Calu3 (cell line): Measurements from ENCODE around the gene RHCE. TPM values are rescaled to one million over a fixed set of nuclear protein-coding genes. Genes with fewer than 3 reads are reported as not detected.
A peak's percentile ranks its signal among the peaks of the same experiment; 100 is the strongest.
"Not testable (repeated sequence)": the region's sequence is repeated elsewhere in the genome, so short reads cannot be mapped to it uniquely, and the experiment has no call there.

Source experiments
- BruUV-seq: library from RNA; stranded (reverse); fragments of 400-500 nt; replicated peaks from 2 replicates; lab custom pipeline; 2021; lab: Mats Ljungman, UMichigan
- CTCF ChIA-PET: fragments of 300-600 bp; sonication (Branson Sonifier 250); formaldehyde crosslinking; loops from one replicate; lab custom pipeline; 2022; ENCODE audit warnings: antibody characterized with exemption; lab: Charles Lee
- DNase-seq: peaks from one replicate; pipeline ENCODE4 v3.0.0; 2022
- H3K27ac Mint-ChIP-seq: one replicate; pipeline ENCODE4 v1.8.0; 2022; ENCODE audit warnings: mixed read lengths; ENCODE audit not compliant: unreplicated experiment
- H3K27me3 Mint-ChIP-seq: one replicate; pipeline ENCODE4 v1.8.0; 2022; ENCODE audit warnings: mixed read lengths; ENCODE audit not compliant: unreplicated experiment
- H3K36me3 Mint-ChIP-seq: one replicate; pipeline ENCODE4 v1.8.0; 2022; ENCODE audit warnings: mild to moderate bottlenecking, moderate library complexity, mixed read lengths; ENCODE audit not compliant: insufficient read depth, unreplicated experiment
- H3K4me1 Mint-ChIP-seq: one replicate; pipeline ENCODE4 v1.8.0; 2022; ENCODE audit warnings: mild to moderate bottlenecking, low read depth, mixed read lengths; ENCODE audit not compliant: unreplicated experiment
- H3K4me3 Mint-ChIP-seq: one replicate; pipeline ENCODE4 v1.8.0; 2022; ENCODE audit warnings: mild to moderate bottlenecking, low read depth, moderate library complexity, mixed read lengths; ENCODE audit not compliant: unreplicated experiment
- H3K9me3 Mint-ChIP-seq: one replicate; pipeline ENCODE4 v1.8.0; 2022; ENCODE audit warnings: low read depth, mixed read lengths; ENCODE audit not compliant: unreplicated experiment
- CTCF ChIP-seq: fragments of 200-600 bp; IDR thresholded peaks from one replicate; pipeline ENCODE4 v1.8.0; 2022; ENCODE audit warnings: antibody characterized with exemption; ENCODE audit not compliant: unreplicated experiment
- intact Hi-C: fragments of 100-400 bp; cut with micrococcal nuclease; formaldehyde crosslinking; loops from one replicate; pipeline ENCODE4 v1.10.0; 2022; ENCODE audit not compliant: unreplicated experiment
- total RNA-seq: library from RNA; stranded (reverse); gene quantifications from 2 replicates; pipeline ENCODE4 v1.2.3, GENCODE V29; 2022

The RHCE gene
- total RNA-seq, 1 experiment from 2014 or later: not detected

GRCh38 chr1:25369691-25370271, 50.8 kb downstream of the RHCE start:
- H3K27me3 Mint-ChIP-seq, DNase-seq, H3K36me3 Mint-ChIP-seq, H3K9me3 Mint-ChIP-seq, H3K4me1 Mint-ChIP-seq, H3K4me3 Mint-ChIP-seq, H3K27ac Mint-ChIP-seq, BruUV-seq, CTCF ChIA-PET, intact Hi-C loops: not testable (repeated sequence)

GRCh38 chr1:25369241-25369640, 51.4 kb downstream of the RHCE start:
- no TSS peak for BruUV-seq
- no peaks in the 10 kb centered on the region for H3K9me3 Mint-ChIP-seq
- H3K27me3 Mint-ChIP-seq: no peaks in the 10 kb centered on the region
- H3K4me1 Mint-ChIP-seq: no peaks in the 10 kb centered on the region
- no peak for DNase-seq
- no peaks in the 10 kb centered on the region for H3K36me3 Mint-ChIP-seq
- CTCF ChIA-PET: no interaction called here
- no peak overlapping the region for H3K27ac Mint-ChIP-seq
- TF ChIP-seq CTCF: no peak
- H3K4me3 Mint-ChIP-seq: no peak overlapping the region
- intact Hi-C loops: no loop called here

GRCh38 chr1:25362634-25363559, 57.7 kb downstream of the RHCE start:
- BruUV-seq, H3K27me3 Mint-ChIP-seq, intact Hi-C loops: not testable (repeated sequence)

GRCh38 chr1:25361901-25362300, 58.7 kb downstream of the RHCE start:
- Mint-ChIP-seq H3K36me3 (peaks cover 6% of the 10 kb centered on the region), H3K27me3 (no peaks in the 10 kb centered on the region), H3K4me1 (no peaks in the 10 kb centered on the region), H3K4me3 (no peak overlapping the region), H3K27ac (no peak overlapping the region), H3K9me3 (no peaks in the 10 kb centered on the region)
- TSS peak; percentile 67 for BruUV-seq
- CTCF ChIA-PET: no interaction called here
- intact Hi-C loops: no loop called here
- no peak for TF ChIP-seq CTCF
- DNase-seq: no peak

More at GRCh38 chr1:25362634-25363559, 57.7 kb downstream of the RHCE start:
- H3K9me3 Mint-ChIP-seq, DNase-seq, H3K27ac Mint-ChIP-seq, H3K4me3 Mint-ChIP-seq, H3K4me1 Mint-ChIP-seq, H3K36me3 Mint-ChIP-seq, CTCF ChIA-PET: not testable (repeated sequence)

- no peak for DNase-seq
- H3K9me3 Mint-ChIP-seq: no peaks in the 10 kb centered on the region
- H3K4me3 Mint-ChIP-seq: no peak overlapping the region
- no TSS peak for BruUV-seq
- no peaks in the 10 kb centered on the region for H3K27me3 Mint-ChIP-seq
- H3K36me3 Mint-ChIP-seq: peaks cover 6% of the 10 kb centered on the region
- intact Hi-C loops: no loop called here
- CTCF ChIA-PET: no interaction called here
- no peaks in the 10 kb centered on the region for H3K4me1 Mint-ChIP-seq
- no peak for TF ChIP-seq CTCF
- H3K27ac Mint-ChIP-seq: no peak overlapping the region
These were observed 59.7 kb downstream of the RHCE start for GRCh38 chr1:25360596-25361581.
